SH-SY5Y (cell line): Measurements from ENCODE around the gene IGSF23.

Source experiments
- GATA2 ChIP-seq: IDR thresholded peaks from 2 replicates; pipeline ENCODE4 v1.6.1; 2011; ENCODE audit warnings: mild to moderate bottlenecking, low read depth, low read length
- GATA3 ChIP-seq: IDR thresholded peaks from 2 replicates; pipeline ENCODE4 v1.6.1; 2011; ENCODE audit warnings: low read depth, mild to moderate bottlenecking, low read length, moderate library complexity

The IGSF23 gene

GRCh38 chr19:44579663-44580365, 33.5 kb upstream of the IGSF23 start:
- TF ChIP-seq GATA3 (no peak), GATA2 (no peak)

- TF ChIP-seq GATA3, result no peak
- TF ChIP-seq GATA2, result no peak
Observed at GRCh38 chr19:44580366-44580895, 32.9 kb upstream of the IGSF23 start.

GRCh38 chr19:44581288-44581687, 32.1 kb upstream of the IGSF23 start:
- no peak for TF ChIP-seq GATA3
- no peak for TF ChIP-seq GATA2

- TF ChIP-seq GATA3 (no peak), GATA2 (no peak)
Observed at GRCh38 chr19:44582581-44583265, 30.6 kb upstream of the IGSF23 start.

- TF ChIP-seq GATA2, result no peak
- TF ChIP-seq GATA3, result no peak
Observed at GRCh38 chr19:44585371-44586133, 27.8 kb upstream of the IGSF23 start.

GRCh38 chr19:44587963-44588770, 25.2 kb upstream of the IGSF23 start:
- TF ChIP-seq GATA3 (no peak), GATA2 (no peak)

- TF ChIP-seq GATA3 (no peak), GATA2 (no peak)
Observed at GRCh38 chr19:44588771-44589112, 24.6 kb upstream of the IGSF23 start.

- TF ChIP-seq GATA3 (no peak), GATA2 (no peak)
Observed at GRCh38 chr19:44590245-44591059, 22.9 kb upstream of the IGSF23 start.

GRCh38 chr19:44592451-44592890, 20.9 kb upstream of the IGSF23 start:
- TF ChIP-seq GATA2, result no peak
- TF ChIP-seq GATA3, result no peak

GRCh38 chr19:44593294-44593693, 20.1 kb upstream of the IGSF23 start:
- TF ChIP-seq GATA3 (no peak), GATA2 (no peak)

- TF ChIP-seq GATA2 (no peak), GATA3 (no peak)
Observed at GRCh38 chr19:44596428-44597130, 16.8 kb upstream of the IGSF23 start.

GRCh38 chr19:44597131-44597491, 16.3 kb upstream of the IGSF23 start:
- TF ChIP-seq GATA2 (no peak), GATA3 (no peak)
